Measurements from ENCODE around the gene CCIN.

DNA sequence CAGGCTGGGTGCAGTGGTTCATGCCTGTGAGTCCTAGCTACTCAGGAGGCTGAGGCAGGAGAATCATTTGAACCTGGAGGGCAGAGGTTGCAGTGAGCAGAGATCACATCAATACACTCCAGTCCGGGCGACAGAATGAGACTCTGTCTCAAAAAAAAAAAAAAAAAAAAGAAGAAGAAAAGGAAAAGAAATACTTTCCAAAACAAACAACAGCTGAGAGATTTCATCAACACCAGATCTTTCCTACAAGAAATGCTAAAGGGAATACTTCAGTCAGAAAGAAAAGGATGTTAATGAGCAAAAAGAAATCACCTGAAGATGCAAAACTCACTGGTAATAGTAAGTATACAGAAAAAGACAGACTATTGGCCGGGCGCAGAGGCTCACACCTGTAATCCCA, 8.4 kb downstream of the CCIN start:
- TF ChIP-seq MXI1 (IDR thresholded peaks at IDR 0.05; ENCODE audit: borderline replicate concordance, low read depth, low read length) (no peak), MAFK (IDR thresholded peaks at IDR 0.05; ENCODE audit: low read depth, low read length) (no peak), POLR2A (IDR thresholded peaks at IDR 0.05; ENCODE audit: low read depth, low read length) (no peak)
- TF ChIP-seq, protein P1, sequence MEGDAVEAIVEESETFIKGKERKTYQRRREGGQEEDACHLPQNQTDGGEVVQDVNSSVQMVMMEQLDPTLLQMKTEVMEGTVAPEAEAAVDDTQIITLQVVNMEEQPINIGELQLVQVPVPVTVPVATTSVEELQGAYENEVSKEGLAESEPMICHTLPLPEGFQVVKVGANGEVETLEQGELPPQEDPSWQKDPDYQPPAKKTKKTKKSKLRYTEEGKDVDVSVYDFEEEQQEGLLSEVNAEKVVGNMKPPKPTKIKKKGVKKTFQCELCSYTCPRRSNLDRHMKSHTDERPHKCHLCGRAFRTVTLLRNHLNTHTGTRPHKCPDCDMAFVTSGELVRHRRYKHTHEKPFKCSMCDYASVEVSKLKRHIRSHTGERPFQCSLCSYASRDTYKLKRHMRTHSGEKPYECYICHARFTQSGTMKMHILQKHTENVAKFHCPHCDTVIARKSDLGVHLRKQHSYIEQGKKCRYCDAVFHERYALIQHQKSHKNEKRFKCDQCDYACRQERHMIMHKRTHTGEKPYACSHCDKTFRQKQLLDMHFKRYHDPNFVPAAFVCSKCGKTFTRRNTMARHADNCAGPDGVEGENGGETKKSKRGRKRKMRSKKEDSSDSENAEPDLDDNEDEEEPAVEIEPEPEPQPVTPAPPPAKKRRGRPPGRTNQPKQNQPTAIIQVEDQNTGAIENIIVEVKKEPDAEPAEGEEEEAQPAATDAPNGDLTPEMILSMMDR (conservative IDR thresholded peaks at IDR 0.05; ENCODE audit: low read depth, low read length), result no peak
